ENCODE measurements around the gene CEL.
"Not testable (repeated sequence)": the region's sequence is repeated elsewhere in the genome, so short reads cannot be mapped to it uniquely, and the experiment has no call there.

Gene CEL

GRCh38 chr9:133071484-133072150 is 9.8 kb downstream of the CEL start:
- no peak for TF ChIP-seq CTCF (IDR thresholded peaks at IDR 0.05; ENCODE audit: insufficient read depth, missing control alignments)
- no peak for DNase-seq (ENCODE audit: insufficient read length, low spot score)
- FAIRE-seq: no peak

- DNase-seq (ENCODE audit: insufficient read length, low spot score); FAIRE-seq: not testable (repeated sequence)
Observed at GRCh38 chr9:133072210-133072609, 10.4 kb downstream of the CEL start.

GRCh38 chr9:133073086-133074014 is 11.6 kb downstream of the CEL start:
- DNase-seq (ENCODE audit: insufficient read length, low spot score): no peak
- no peak for FAIRE-seq
- TF ChIP-seq CTCF (IDR thresholded peaks at IDR 0.05; ENCODE audit: insufficient read depth, missing control alignments): no peak

GRCh38 chr9:133074111-133074651 is 12.4 kb downstream of the CEL start:
- DNase-seq (ENCODE audit: insufficient read length, low spot score): no peak
- no peak for FAIRE-seq
- TF ChIP-seq CTCF (IDR thresholded peaks at IDR 0.05; ENCODE audit: insufficient read depth, missing control alignments): no peak

- FAIRE-seq (no peak), DNase-seq (ENCODE audit: insufficient read length, low spot score) (no peak)
- TF ChIP-seq CTCF (IDR thresholded peaks at IDR 0.05; ENCODE audit: insufficient read depth, missing control alignments): no peak
Observed at GRCh38 chr9:133075925-133076630, 14.3 kb downstream of the CEL start.

- no peak for DNase-seq (ENCODE audit: insufficient read length, low spot score)
- no peak for FAIRE-seq
- TF ChIP-seq CTCF (IDR thresholded peaks at IDR 0.05; ENCODE audit: insufficient read depth, missing control alignments): no peak
Observed at GRCh38 chr9:133076691-133077090, 14.9 kb downstream of the CEL start.

- DNase-seq (ENCODE audit: insufficient read length, low spot score) (no peak), FAIRE-seq (no peak)
- TF ChIP-seq CTCF (IDR thresholded peaks at IDR 0.05; ENCODE audit: insufficient read depth, missing control alignments): no peak
Observed at GRCh38 chr9:133078486-133078885, 16.7 kb downstream of the CEL start.
